Mesendoderm (in vitro differentiated cells): ENCODE results near the gene TFPT.

ENCODE experiments used
- DNase-seq: peaks from one replicate; pipeline ENCODE4 v3.0.0; 2013
- H2AK5ac ChIP-seq: 2 replicates; pipeline ENCODE4 v1.6.1; 2013; ENCODE audit warnings: low read length, inconsistent platforms
- H2BK120ac ChIP-seq: 2 replicates; pipeline ENCODE4 v1.6.1; 2013; ENCODE audit warnings: low read depth, mild to moderate bottlenecking, low read length, moderate library complexity, mixed read lengths
- H2BK15ac ChIP-seq: replicated peaks from 2 replicates; pipeline ENCODE4 v1.6.1; 2013; ENCODE audit warnings: low read depth, mild to moderate bottlenecking, moderate library complexity
- H2BK5ac ChIP-seq: 2 replicates; pipeline ENCODE4 v1.6.1; 2013; ENCODE audit warnings: low read length, inconsistent platforms
- H3K18ac ChIP-seq: 2 replicates; pipeline ENCODE4 v1.6.1; 2013; ENCODE audit warnings: mild to moderate bottlenecking, low read length, mixed read lengths
- H3K23ac ChIP-seq: one replicate; pipeline ENCODE4 v1.6.1; 2013; ENCODE audit warnings: low read length
- H3K27ac ChIP-seq: 2 replicates; pipeline ENCODE4 v1.5.1; 2013; ENCODE audit warnings: low read depth, mild to moderate bottlenecking, inconsistent platforms, low read length, moderate library complexity
- H3K27me3 ChIP-seq: 2 replicates; pipeline ENCODE4 v1.6.1; 2013; ENCODE audit warnings: low read length, control low read depth, mild to moderate bottlenecking, inconsistent platforms; ENCODE audit not compliant: insufficient read depth, poor library complexity
- H3K36me3 ChIP-seq: 2 replicates; pipeline ENCODE4 v1.6.1; 2013; ENCODE audit warnings: low read length, inconsistent platforms; ENCODE audit not compliant: control insufficient read depth, insufficient read depth
- H3K4ac ChIP-seq: one replicate; pipeline ENCODE4 v1.6.1; 2013; ENCODE audit warnings: low read depth, mild to moderate bottlenecking, low read length, moderate library complexity
- H3K4me1 ChIP-seq: 2 replicates; pipeline ENCODE4 v1.6.1; 2013; ENCODE audit warnings: low read depth, low read length, inconsistent platforms; ENCODE audit not compliant: control insufficient read depth
- H3K4me2 ChIP-seq: 2 replicates; pipeline ENCODE4 v1.6.1; 2013; ENCODE audit warnings: low read length
- H3K4me3 ChIP-seq: 2 replicates; pipeline ENCODE4 v1.5.1; 2013; ENCODE audit warnings: mild to moderate bottlenecking, low read length
- H3K56ac ChIP-seq: one replicate; pipeline ENCODE4 v1.6.1; 2013; ENCODE audit warnings: low read length
- H3K79me1 ChIP-seq: 2 replicates; pipeline ENCODE4 v1.6.1; 2013; ENCODE audit warnings: low read length, inconsistent platforms
- H3K79me2 ChIP-seq: 2 replicates; pipeline ENCODE4 v1.6.1; 2013; ENCODE audit warnings: mild to moderate bottlenecking, low read length; ENCODE audit not compliant: control insufficient read depth, insufficient read depth
- H3K9ac ChIP-seq: 2 replicates; pipeline ENCODE4 v1.6.1; 2013; ENCODE audit warnings: low read length, inconsistent platforms
- H4K5ac ChIP-seq: one replicate; pipeline ENCODE4 v1.6.1; 2013; ENCODE audit warnings: low read length
- H4K8ac ChIP-seq: one replicate; pipeline ENCODE4 v1.6.1; 2013; ENCODE audit warnings: low read depth, mild to moderate bottlenecking, control low read depth, low read length, moderate library complexity
- WGBS: extraction: QIAGEN DNeasy Blood & Tissue Kit; methylation state at CpG from one replicate; pipeline ENCODE4 v1.1.7; 2013; ENCODE audit warnings: low lambda C conversion rate, missing lambda C conversion rate; ENCODE audit not compliant: insufficient coverage; ENCODE audit errors: extremely low coverage; 5-methylcytosine and 5-hydroxymethylcytosine counted together

Gene TFPT

GRCh38 chr19:54136864-54137698 lies 21.6 kb upstream of the TFPT start:
- Histone ChIP-seq H4K8ac (no peak overlapping the region), H3K4me2 (peak overlapping the region; percentile 98), H4K5ac (no peak overlapping the region), H2BK15ac (no peak overlapping the region), H3K36me3 (no peaks in the 10 kb centered on the region), H2AK5ac (no peak overlapping the region), H2BK120ac (no peak overlapping the region), H3K18ac (no peak overlapping the region), H3K23ac (no peak overlapping the region), H2BK5ac (peak overlapping the region; percentile 10), H3K4ac (no peak overlapping the region), H3K56ac (peak overlapping the region; percentile 89), H3K27me3 (no peaks in the 10 kb centered on the region), H3K79me2 (peaks cover 41% of the 10 kb centered on the region), H3K4me3 (peak overlapping the region; percentile 50), H3K4me1 (peaks cover 8% of the 10 kb centered on the region), H3K79me1 (peaks cover 29% of the 10 kb centered on the region), H3K9ac (peak overlapping the region; percentile 80), H3K27ac (no peak overlapping the region)
- peak; percentile 100 for DNase-seq
- WGBS, result no CpG with 5 or more reads among the region's 46 CpGs

DNA sequence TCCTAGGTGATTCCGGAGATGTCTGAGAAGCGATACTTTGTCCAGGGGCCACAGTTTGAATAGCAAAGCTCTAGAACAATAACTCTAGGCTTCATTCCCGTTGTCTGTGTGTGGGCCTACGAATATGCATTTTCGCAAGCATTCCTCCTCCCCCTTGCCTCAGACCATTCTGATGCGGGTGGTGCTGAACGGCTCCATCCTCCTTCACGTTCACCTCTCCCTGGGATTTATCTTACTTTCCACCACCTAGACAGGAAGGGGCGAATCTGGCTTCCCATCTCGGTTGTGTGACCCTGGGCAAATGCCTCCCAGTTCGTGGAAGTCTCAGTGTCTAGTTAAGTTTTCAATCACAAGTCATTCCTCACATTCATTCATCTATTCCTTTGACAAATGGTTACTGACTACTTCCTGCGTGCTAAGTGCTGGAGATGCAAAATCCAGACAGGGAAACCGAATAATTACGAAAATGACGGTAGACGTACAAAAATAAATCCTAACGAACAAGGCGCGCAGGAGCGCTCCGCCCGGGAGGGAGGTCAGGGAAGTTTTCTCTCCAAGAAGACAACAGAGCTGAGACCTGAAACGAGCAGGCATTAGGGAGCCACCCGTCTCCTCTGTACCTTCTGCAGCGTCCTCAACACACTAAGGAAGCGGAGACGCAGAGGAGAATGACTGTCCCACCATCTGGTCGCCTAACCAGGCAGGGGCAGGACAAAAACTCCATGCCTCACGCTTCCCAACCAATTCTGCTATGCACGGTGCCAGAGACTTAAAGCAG lies 20.8 kb upstream of the TFPT start:
- WGBS, result no CpG with 5 or more reads among the region's 30 CpGs
- H3K4ac ChIP-seq, result no peak overlapping the region
- H2BK120ac ChIP-seq, result no peak overlapping the region
- H4K8ac ChIP-seq, result no peak overlapping the region
- H3K23ac ChIP-seq, result no peak overlapping the region
- H3K4me2 ChIP-seq, result peak overlapping the region; percentile 98
- no peak overlapping the region for H2AK5ac ChIP-seq
- H3K9ac ChIP-seq, result peak overlapping the region; percentile 80
- H3K4me3 ChIP-seq, result peak overlapping the region; percentile 50
- H3K79me1 ChIP-seq, result peaks cover 21% of the 10 kb centered on the region
- H3K27me3 ChIP-seq, result no peaks in the 10 kb centered on the region
- peaks cover 34% of the 10 kb centered on the region for H3K79me2 ChIP-seq
- H3K36me3 ChIP-seq, result peaks cover 2% of the 10 kb centered on the region
- peak; percentile 54 for DNase-seq
- no peak overlapping the region for H4K5ac ChIP-seq
- H3K27ac ChIP-seq, result no peak overlapping the region
- H2BK15ac ChIP-seq, result no peak overlapping the region
- no peak overlapping the region for H3K18ac ChIP-seq
- peak overlapping the region; percentile 89 for H3K56ac ChIP-seq
- H3K4me1 ChIP-seq, result peaks cover 8% of the 10 kb centered on the region
- H2BK5ac ChIP-seq, result peak overlapping the region; percentile 10

DNA sequence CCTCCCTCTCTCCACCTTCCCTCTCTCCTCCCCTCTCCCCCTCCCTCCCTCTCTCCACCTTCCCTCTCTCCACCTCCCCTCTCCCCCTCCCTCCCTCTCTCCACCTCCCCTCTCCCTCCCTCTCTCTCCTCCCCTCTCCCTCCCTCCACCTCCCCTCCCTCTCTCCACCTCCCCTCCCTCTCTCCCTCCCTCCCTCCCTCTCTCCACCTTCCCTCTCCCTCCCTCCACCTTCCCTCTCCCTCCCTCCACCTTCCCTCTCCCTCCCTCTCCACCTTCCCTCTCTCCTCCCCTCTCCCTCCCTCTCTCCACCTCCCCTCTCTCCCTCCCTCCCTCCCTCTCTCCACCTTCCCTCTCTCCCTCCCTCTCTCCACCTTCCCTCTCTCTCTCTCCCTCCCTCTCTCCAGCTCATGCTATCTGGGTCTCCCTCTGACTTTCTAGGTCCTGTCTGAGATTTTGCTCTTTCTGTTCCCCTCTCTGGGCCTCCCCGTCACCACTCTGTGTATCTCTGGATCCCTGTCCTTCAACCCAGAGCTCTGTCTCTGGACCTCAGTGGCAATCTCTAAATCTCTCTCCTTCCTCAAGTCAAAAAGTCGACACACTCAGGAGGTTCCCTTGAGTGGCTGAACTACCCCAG lies 18.6 kb upstream of the TFPT start:
- no peak overlapping the region for H2BK5ac ChIP-seq
- H3K4ac ChIP-seq, result no peak overlapping the region
- H3K27me3 ChIP-seq, result no peaks in the 10 kb centered on the region
- no peak overlapping the region for H4K8ac ChIP-seq
- H2BK15ac ChIP-seq, result no peak overlapping the region
- H3K27ac ChIP-seq, result no peak overlapping the region
- H3K18ac ChIP-seq, result no peak overlapping the region
- no peak overlapping the region for H3K56ac ChIP-seq
- H3K36me3 ChIP-seq, result peaks cover 8% of the 10 kb centered on the region
- WGBS, result no CpG with 5 or more reads among the region's 2 CpGs
- no peak overlapping the region for H4K5ac ChIP-seq
- H3K4me1 ChIP-seq, result peaks cover 7% of the 10 kb centered on the region
- H2AK5ac ChIP-seq, result no peak overlapping the region
- H2BK120ac ChIP-seq, result no peak overlapping the region
- no peak overlapping the region for H3K4me3 ChIP-seq
- peak; percentile 82 for DNase-seq
- no peak overlapping the region for H3K4me2 ChIP-seq
- H3K9ac ChIP-seq, result no peak overlapping the region
- H3K23ac ChIP-seq, result no peak overlapping the region
- peaks cover 12% of the 10 kb centered on the region for H3K79me2 ChIP-seq
- peaks cover 3% of the 10 kb centered on the region for H3K79me1 ChIP-seq

DNA sequence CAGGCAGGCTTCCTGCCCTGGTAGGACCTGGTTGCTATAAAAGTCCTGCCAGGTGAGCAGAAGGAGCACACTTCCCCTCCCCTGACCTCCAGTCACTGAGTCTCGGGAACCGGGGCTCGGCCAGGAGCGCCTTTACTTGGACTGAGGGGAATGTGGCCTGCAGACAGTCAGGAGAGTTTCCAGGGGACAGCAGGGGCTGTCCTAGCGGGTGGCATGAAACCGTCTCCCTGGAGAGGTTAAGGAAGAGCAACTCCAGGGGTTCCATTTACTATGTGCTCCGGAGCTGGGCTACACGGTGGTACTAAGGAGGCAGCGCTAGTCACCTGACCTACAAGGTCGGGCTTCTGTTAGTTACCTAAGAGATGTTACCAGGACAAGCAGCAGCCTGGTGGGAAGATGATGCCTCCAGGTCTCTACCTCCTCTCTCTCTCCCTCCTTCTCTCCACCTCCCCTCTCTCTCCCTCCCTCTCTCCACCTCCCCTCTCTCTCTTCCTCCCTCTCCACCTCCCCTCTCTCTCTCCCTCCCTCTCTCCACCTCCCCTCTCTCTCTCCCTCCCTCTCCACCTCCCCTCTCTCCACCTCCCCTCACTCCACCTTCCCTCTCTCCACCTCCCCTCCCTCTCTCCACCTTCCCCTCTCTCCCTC lies 18.0 kb upstream of the TFPT start:
- Histone ChIP-seq H4K5ac (no peak overlapping the region), H2BK15ac (no peak overlapping the region), H3K9ac (no peak overlapping the region), H3K27ac (no peak overlapping the region), H2AK5ac (no peak overlapping the region), H3K23ac (no peak overlapping the region), H3K4me3 (no peak overlapping the region), H2BK120ac (no peak overlapping the region), H3K56ac (no peak overlapping the region), H3K18ac (no peak overlapping the region), H4K8ac (no peak overlapping the region), H3K4me2 (no peak overlapping the region), H2BK5ac (no peak overlapping the region), H3K79me1 (no peaks in the 10 kb centered on the region), H3K79me2 (peaks cover 5% of the 10 kb centered on the region), H3K27me3 (no peaks in the 10 kb centered on the region), H3K36me3 (peaks cover 8% of the 10 kb centered on the region), H3K4me1 (peaks cover 4% of the 10 kb centered on the region), H3K4ac (no peak overlapping the region)
- WGBS, result no CpG with 5 or more reads among the region's 10 CpGs
- peak; percentile 92 for DNase-seq

DNA sequence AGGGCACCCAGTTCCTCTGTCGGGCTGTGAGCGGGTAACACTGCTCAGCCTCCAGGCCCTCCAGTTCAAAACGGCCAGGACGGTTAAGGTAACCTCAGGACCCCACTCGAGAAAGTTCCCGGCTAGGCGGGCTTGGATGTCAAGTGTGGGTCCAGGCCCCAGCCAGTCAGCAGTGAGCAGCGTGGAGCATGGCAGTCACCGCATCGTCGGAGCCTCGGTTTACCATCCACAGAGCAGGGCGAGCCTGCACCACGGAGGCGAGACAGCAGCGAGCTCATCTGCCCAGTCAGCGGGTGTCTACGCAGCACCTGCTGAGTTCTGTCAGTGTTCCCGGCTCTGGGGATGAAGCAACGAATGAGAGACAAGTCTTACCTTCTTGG lies 14.2 kb upstream of the TFPT start:
- Histone ChIP-seq H3K56ac (no peak overlapping the region), H4K5ac (no peak overlapping the region), H3K4ac (no peak overlapping the region), H2AK5ac (no peak overlapping the region), H2BK120ac (no peak overlapping the region), H4K8ac (no peak overlapping the region), H3K18ac (no peak overlapping the region), H3K4me2 (no peak overlapping the region), H2BK5ac (no peak overlapping the region), H3K4me1 (no peaks in the 10 kb centered on the region), H3K79me1 (no peaks in the 10 kb centered on the region), H3K4me3 (no peak overlapping the region), H3K27me3 (no peaks in the 10 kb centered on the region), H3K79me2 (no peaks in the 10 kb centered on the region), H3K23ac (no peak overlapping the region), H3K36me3 (peaks cover 12% of the 10 kb centered on the region), H3K9ac (no peak overlapping the region), H3K27ac (no peak overlapping the region), H2BK15ac (no peak overlapping the region)
- DNase-seq, result no peak
- no CpG with 5 or more reads among the region's 20 CpGs for WGBS
